K562 (cell line): Measurements from ENCODE around the gene NUP85. TPM values are rescaled to one million over a fixed set of nuclear protein-coding genes. Genes with fewer than 3 reads are reported as not detected.
A peak's percentile ranks its signal among the peaks of the same experiment; 100 is the strongest.

Experiments used
- ATAC-seq: fragments of 200-7000 bp; cut with Tn5 transposase; 3 replicates; pipeline ENCODE4 v1.9.1; 2020; ENCODE audit warnings: moderate library complexity
- BruUV-seq: library from RNA; stranded (reverse); fragments of 400-500 nt; replicated peaks from 2 replicates; lab custom pipeline; 2021; lab: Mats Ljungman, UMichigan
- CTCF ChIA-PET: fragments of 300-600 bp; formaldehyde crosslinking; extraction: SDS; loops from one replicate; lab custom pipeline; 2021; ENCODE audit warnings: low intra/inter-chr PET ratio; lab: Yijun Ruan, JAX
- POLR2A ChIA-PET: fragments of 300-600, 350-650 bp; sonication (Branson Sonifier 250); formaldehyde crosslinking; extraction: SDS; loops from one replicate; lab custom pipeline; 2021; ENCODE audit warnings: antibody characterized with exemption, inconsistent platforms; lab: Yijun Ruan, JAX
- DNase-seq, 4 experiments: peaks; one replicate each; pipeline versions ENCODE4 v3.0.0 to v3.0.0-alpha.2; 2011 to 2018; ENCODE audit warnings: low spot score in 3 of 4, mixed read lengths in 3 of 4; ENCODE audit errors: extremely low read depth in 1 of 4
- FAIRE-seq: peaks from 2 replicates; lab custom pipeline; 2011; peaks lifted over from hg19 to GRCh38; lab: Jason Lieb, UNC
- H2AFZ ChIP-seq: 2 replicates; pipeline ENCODE4 v1.6.0; 2011; ENCODE audit warnings: low read depth, low read length, control low read depth, inconsistent platforms
- H3K27ac ChIP-seq: fragments of 200-600 bp; 3 replicates; pipeline ENCODE4 v1.8.0; 2011; ENCODE audit warnings: low read depth, mild to moderate bottlenecking, control low read depth, inconsistent platforms, low read length, moderate library complexity, mixed read lengths; ENCODE audit errors: extremely low read depth
- H3K27me3 ChIP-seq, 2 experiments: fragments of 300-600 bp in 1 of 2; 2 replicates in 1 of 2; 3 replicates in 1 of 2; pipeline versions ENCODE4 v1.6.0 to v1.8.0; 2011; ENCODE audit warnings: inconsistent platforms in 2 of 2, low read length in 2 of 2, mild to moderate bottlenecking in 1 of 2, mixed read lengths in 1 of 2, moderate library complexity in 1 of 2; ENCODE audit not compliant: control insufficient read depth in 2 of 2, insufficient read depth in 2 of 2
- H3K36me3 ChIP-seq: fragments of 300-600 bp; 3 replicates; pipeline ENCODE4 v1.8.0; 2011; ENCODE audit warnings: mild to moderate bottlenecking, low read length, inconsistent platforms; ENCODE audit not compliant: control insufficient read depth, insufficient read depth
- H3K4me1 ChIP-seq, 2 experiments: fragments of 200-600 bp in 1 of 2; replicated peaks in 1 of 2; 2 replicates in 1 of 2; 3 replicates in 1 of 2; pipeline versions ENCODE4 v1.5.1 to v1.8.0; 2011; ENCODE audit warnings: inconsistent platforms in 2 of 2, low read length in 2 of 2, mild to moderate bottlenecking in 1 of 2, mixed read lengths in 1 of 2, moderate library complexity in 1 of 2; ENCODE audit not compliant: control insufficient read depth in 2 of 2, insufficient read depth in 2 of 2
- H3K4me2 ChIP-seq: 2 replicates; pipeline ENCODE4 v1.6.1; 2011; ENCODE audit warnings: low read length, control low read depth, inconsistent platforms, mixed read lengths; ENCODE audit not compliant: insufficient read depth
- H3K4me3 ChIP-seq: fragments of 200-600 bp; sonication (generic), shearing (Covaris generic); 2 replicates; pipeline ENCODE4 v1.5.1; 2016; ENCODE audit warnings: control low read depth, inconsistent platforms
- H3K79me2 ChIP-seq: fragments of 200-600 bp; 3 replicates; pipeline ENCODE4 v1.8.0; 2011; ENCODE audit warnings: low read length, inconsistent platforms; ENCODE audit not compliant: control insufficient read depth, insufficient read depth
- H3K9ac ChIP-seq, 2 experiments: 2 replicates each; pipeline versions ENCODE4 v1.6.0 to v1.6.1; 2011; ENCODE audit warnings: low read depth in 2 of 2, low read length in 2 of 2, control low read depth in 1 of 2, inconsistent platforms in 1 of 2, mild to moderate bottlenecking in 1 of 2, mixed read lengths in 1 of 2; ENCODE audit not compliant: insufficient read depth in 1 of 2
- H3K9me1 ChIP-seq: one replicate; pipeline ENCODE4 v1.6.0; 2011; ENCODE audit warnings: inconsistent platforms, mild to moderate bottlenecking, low read length, moderate library complexity; ENCODE audit not compliant: control insufficient read depth, insufficient read depth
- H3K9me3 ChIP-seq: replicated peaks from 2 replicates; pipeline ENCODE4 v1.5.1; 2011; ENCODE audit warnings: low read depth, low read length, inconsistent platforms; ENCODE audit not compliant: control insufficient read depth, insufficient read depth
- H4K20me1 ChIP-seq: replicated peaks from 2 replicates; pipeline ENCODE4 v1.6.1; 2011; ENCODE audit warnings: low read length, inconsistent platforms, mixed read lengths; ENCODE audit not compliant: control insufficient read depth, insufficient read depth
- EZH2 ChIP-seq: IDR thresholded peaks from 2 replicates; pipeline ENCODE4 v1.6.1; 2012; ENCODE audit warnings: low read depth, mild to moderate bottlenecking, inconsistent platforms, low read length, borderline replicate concordance
- IRF9 ChIP-seq: fragments of 450-650 bp; IDR thresholded peaks from 2 replicates; pipeline ENCODE4 v1.6.1; 2016; ENCODE audit warnings: missing biosample characterization, missing genetic modification characterization
- JUNB ChIP-seq: fragments of 450-650 bp; formaldehyde crosslinking; conservative IDR thresholded peaks from 2 replicates; pipeline ENCODE4 v1.4.0; 2020; ENCODE audit warnings: mild to moderate bottlenecking
- NFIX ChIP-seq: fragments of 250-450 bp; sonication (Bioruptor Pico); IDR thresholded peaks from 2 replicates; pipeline ENCODE4 v1.4.0; 2020; ENCODE audit warnings: low read depth, mild to moderate bottlenecking, moderate library complexity
- NR2C2 ChIP-seq, 2 experiments: fragments of 200-800 bp in 1 of 2; sonication (Bioruptor generic) in 1 of 2; sonication (generic) in 1 of 2; formaldehyde crosslinking in 1 of 2; IDR thresholded peaks; 2 replicates each; pipeline versions ENCODE4 v1.6.1 to v1.8.0; 2016 to 2022; ENCODE audit warnings: mild to moderate bottlenecking in 1 of 2, missing compliant biosample characterization in 1 of 2, missing genetic modification characterization in 1 of 2, missing genetic modification reagents in 1 of 2
- ZBTB17 ChIP-seq: fragments of 450-650 bp; formaldehyde crosslinking; IDR thresholded peaks from 2 replicates; pipeline ENCODE4 v1.4.0; 2020; ENCODE audit warnings: mild to moderate bottlenecking
- ZNF24 ChIP-seq: fragments of 450-650 bp; IDR thresholded peaks from 2 replicates; pipeline ENCODE4 v1.6.1; 2016
- WGBS: fragments of 100-300 bp; shearing (Covaris generic); methylation state at CpG from one replicate; pipeline ENCODE4 v1.1.6; 2016; ENCODE audit warnings: low coverage, mixed read lengths; ENCODE audit not compliant: insufficient coverage; ENCODE audit errors: missing lambda C conversion rate; 5-methylcytosine and 5-hydroxymethylcytosine counted together
- in situ Hi-C: fragments of 300-500 bp; cut with MboI; formaldehyde crosslinking; loops from 4 replicates; pipeline ENCODE4 v1.15.0; 2018; ENCODE audit warnings: inconsistent platforms, mixed read lengths
- intact Hi-C: fragments of 100-400 bp; cut with micrococcal nuclease; formaldehyde crosslinking; loops from 2 replicates; pipeline ENCODE4 v1.14.2; 2022
- polyA plus RNA-seq, 8 experiments: library from polyadenylated mRNA; depleted of rRNA in 4 of 8; stranded (reverse) in 5 of 8; unstranded in 3 of 8; fragments of >200 nt; fragmentation: Nextera tagmentation in 2 of 8; fragmentation: Illumina TruSeq in 1 of 8; extraction: Ambion mirVana in 2 of 8; extraction: Trizol in 1 of 8; gene quantifications; 2 replicates each; pipeline versions ENCODE4 v1.2.1 to v1.2.3, GENCODE V29; 2011 to 2014; ENCODE audit warnings: inconsistent platforms in 1 of 8, missing spikeins in 1 of 8
- total RNA-seq, 7 experiments: library from RNA; depleted of rRNA in 6 of 7; stranded (reverse); fragments of >200 nt in 6 of 7; fragmentation: Illumina TruSeq in 2 of 7; extraction: Trizol in 2 of 7; gene quantifications; 2 replicates each; pipeline versions ENCODE4 v1.2.1 to v1.2.3, GENCODE V29; 2011 to 2021; ENCODE audit warnings: low replicate concordance in 1 of 7

The NUP85 gene
- total and polyA plus RNA-seq, 9 of the 15 experiments (the other 6 are each of a cell fraction or from before 2014, with no cell fraction given) = 50.2 to 177 (median 110) TPM

- no peaks in the 10 kb centered on the region for H3K36me3 ChIP-seq
- no peak for FAIRE-seq
- in situ Hi-C loops (no loop called here), intact Hi-C loops (no loop called here)
- no peak overlapping the region for H3K9ac ChIP-seq
- H3K27me3 ChIP-seq = no peaks in the 10 kb centered on the region
- H3K4me3 ChIP-seq = no peak overlapping the region
- no peak overlapping the region; the same call in 1 of the 2 replicates for H3K4me2 ChIP-seq
- no peak for ATAC-seq
- WGBS = 56% methylated on average over 6 of the region's 6 CpGs
- H3K9me3 ChIP-seq = no peaks in the 10 kb centered on the region
- POLR2A ChIA-PET = interaction anchor here (0.8 to 4.7 kb wide), 11 partner anchors 10 to 74 kb away, joined by 3 to 27 read pairs (median 5); partner anchors contain the start of genes GGA3, JPT1, MRPS7 and NUP85
- TF ChIP-seq NR2C2 (CRISPR knock-in tag; IDR thresholded peaks at IDR 0.05) (no peak), NR2C2 (tag; IDR thresholded peaks at IDR 0.05) (0 out of 2 replicates have a peak, but pooled peaks have one; percentile 7), JUNB (CRISPR knock-in tag) (no peak), ZNF24 (peak; percentile 96)
- TF ChIP-seq, all 486 proteins: peak for 2
- H3K79me2 ChIP-seq = peaks cover 5% of the 10 kb centered on the region; the same call in 1 of the 3 replicates
- CTCF ChIA-PET = no interaction called here
- no peak for DNase-seq
- H3K4me1 ChIP-seq = peaks cover 13 to 19% of the 10 kb centered on the region in 2 experiments; a peak in 4 of 5 replicates
- H4K20me1 ChIP-seq = no peaks in the 10 kb centered on the region
- no peak overlapping the region for H3K27ac ChIP-seq
- no TSS peak for BruUV-seq
- no peaks in the 10 kb centered on the region for H3K9me1 ChIP-seq
- H2AFZ ChIP-seq = no peak overlapping the region
These were observed 16.9 kb upstream of the NUP85 start for GRCh38 chr17:75188614-75189013.

- POLR2A ChIA-PET = interaction anchor here (0.7 to 4.7 kb wide), 7 partner anchors 8 to 37 kb away, joined by 3 to 27 read pairs (median 7); partner anchors contain the start of genes JPT1, NUP85 and SUMO2
- H3K4me2 ChIP-seq = no peak overlapping the region
- no peak for TF ChIP-seq NFIX
- no peak for TF ChIP-seq ZBTB17
- 0 out of 2 replicates have a peak, but pooled peaks have one; percentile 43 for TF ChIP-seq IRF9
- no peak for TF ChIP-seq EZH2
These were observed 13.9 kb upstream of the NUP85 start for GRCh38 chr17:75191584-75191983.

More at GRCh38 chr17:75191584-75191983, 13.9 kb upstream of the NUP85 start:
- Histone ChIP-seq H3K27me3 (no peaks in the 10 kb centered on the region), H3K9me3 (no peaks in the 10 kb centered on the region), H3K27ac (0 out of 3 replicates have a peak overlapping the region, but pooled peaks have one; percentile 3), H3K79me2 (no peaks in the 10 kb centered on the region), H3K4me1 (peaks cover 7 to 11% of the 10 kb centered on the region in 2 experiments; a peak in 2 of 5 replicates), H4K20me1 (no peaks in the 10 kb centered on the region), H3K9me1 (no peaks in the 10 kb centered on the region), H3K36me3 (no peaks in the 10 kb centered on the region), H2AFZ (peak overlapping the region; percentile 51; the same call in 1 of the 2 replicates), H3K4me3 (no peak overlapping the region), H3K9ac (peak overlapping the region in 1 of 2 experiments; percentile 64; a peak in 1 of 4 replicates)
- in situ Hi-C loops (no loop called here), intact Hi-C loops (no loop called here)
- WGBS = 42% methylated on average over 2 of the region's 4 CpGs
- FAIRE-seq (peak; percentile 64), DNase-seq (peak in 2 of 4 experiments; percentile 16 to 60), ATAC-seq (peak; percentile 76)
- CTCF ChIA-PET = no interaction called here
- no TSS peak for BruUV-seq
